GM12872 (cell line): ENCODE results near the gene SLC39A13.

Experiments used
- CTCF ChIP-seq: IDR thresholded peaks from 3 replicates; pipeline ENCODE4 v1.5.1; 2011; ENCODE audit warnings: low read depth, mild to moderate bottlenecking, low read length, moderate library complexity; ENCODE audit not compliant: insufficient read depth

The SLC39A13 gene

GRCh38 chr11:47407746-47408590, at the start of gene SLC39A13:
TSS of gene SLC39A13 (plus strand) at chr11:47408590. CDS start at chr11:47410095, 1,505 bp downstream.
- peak; percentile 76 for TF ChIP-seq CTCF

DNA sequence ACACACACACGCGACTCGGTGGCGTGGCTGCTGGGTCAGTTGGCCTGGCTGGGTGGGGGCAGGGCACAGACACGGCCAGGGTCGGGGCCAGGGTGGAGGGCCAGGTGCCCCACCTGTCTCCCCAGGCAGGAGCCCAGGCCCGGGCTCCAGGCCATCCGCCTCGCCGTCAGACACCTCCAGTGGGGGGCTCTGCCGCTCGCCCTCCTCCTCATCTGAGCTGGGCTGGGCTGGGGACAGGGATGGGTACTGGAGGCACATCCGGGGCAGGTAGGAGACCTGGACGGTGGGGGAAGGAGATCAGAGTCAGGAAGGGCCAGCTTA, 49.7 kb upstream of the SLC39A13 start:
- TF ChIP-seq CTCF, result no peak

- no peak for TF ChIP-seq CTCF
Measured at GRCh38 chr11:47359162-47359561, 49.2 kb upstream of the SLC39A13 start.

GRCh38 chr11:47359586-47359985, 48.8 kb upstream of the SLC39A13 start:
- no peak for TF ChIP-seq CTCF

- no peak for TF ChIP-seq CTCF
Measured at GRCh38 chr11:47360341-47360740, 48.0 kb upstream of the SLC39A13 start.

DNA sequence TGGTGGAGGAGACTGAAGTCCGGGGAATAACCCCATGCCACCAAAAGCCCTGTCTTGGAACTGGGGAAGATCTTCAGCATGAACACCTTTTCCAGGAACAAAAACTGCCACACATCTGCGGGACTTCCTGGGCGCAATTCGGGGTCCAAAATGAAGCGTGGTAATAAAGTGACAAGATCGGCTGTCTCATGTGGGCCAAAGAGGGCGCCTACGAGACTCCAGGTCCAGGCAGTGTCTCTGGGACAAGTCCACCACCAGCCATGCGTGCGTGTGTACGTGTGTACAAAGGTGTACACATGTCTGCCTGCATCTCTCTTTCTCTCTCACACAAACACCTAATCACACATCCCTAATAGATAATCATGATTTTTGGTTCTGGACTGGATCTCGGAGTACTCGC, 47.0 kb upstream of the SLC39A13 start:
- TF ChIP-seq CTCF, result no peak

GRCh38 chr11:47366020-47366490, 42.3 kb upstream of the SLC39A13 start:
- no peak for TF ChIP-seq CTCF

DNA sequence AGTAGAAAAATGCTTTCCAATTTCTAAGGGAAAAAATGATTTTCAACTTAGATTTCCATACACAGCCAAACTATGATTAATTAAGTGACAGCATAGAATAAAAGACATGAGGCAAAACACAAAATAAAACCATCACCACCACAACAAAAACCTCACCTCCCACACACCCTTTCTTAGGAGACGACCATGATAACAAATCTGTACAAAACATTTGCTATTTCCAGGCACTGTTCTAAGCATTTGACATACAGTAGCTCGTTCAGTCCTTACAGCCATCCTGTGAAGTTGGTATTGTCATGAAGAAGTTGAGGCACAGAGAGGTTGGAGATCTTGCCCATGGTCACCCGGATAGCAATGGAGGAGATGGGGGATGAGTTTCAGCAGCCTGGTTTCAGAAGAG, 38.7 kb upstream of the SLC39A13 start:
- no peak for TF ChIP-seq CTCF
